Lower leg skin (tissue), 3 donors: Measurements from ENCODE around the gene RASGRP2.

Source experiments
- CTCF ChIP-seq, 3 donors: fragments of 450-650 bp; IDR thresholded peaks; one replicate each; pipeline ENCODE4 v1.5.1; 2016; ENCODE audit warnings: antibody characterized with exemption in 3 of 3, mild to moderate bottlenecking in 3 of 3, moderate library complexity in 2 of 3
- POLR2A ChIP-seq, 2 donors: fragments of 450-650 bp; IDR thresholded peaks; one replicate each; pipeline ENCODE4 v1.6.1; 2016 to 2017; ENCODE audit warnings: antibody characterized with exemption in 2 of 2, mild to moderate bottlenecking in 1 of 2, moderate library complexity in 1 of 2

GRCh38 chr11:64778473-64779298, 34.7 kb upstream of the RASGRP2 start, which contains the start of gene SF1:
- TF ChIP-seq CTCF (IDR thresholded peaks at IDR 0.05) (no peak), POLR2A (IDR thresholded peaks at IDR 0.05) (peak in 1 of 2 donors; percentile 60)
